ENCODE measurements around the gene GCN1.

The GCN1 gene

GRCh38 chr12:120110550-120111501, 83.7 kb downstream of the GCN1 start:
- peak in 1 of 4 experiments; percentile 20 for DNase-seq

GRCh38 chr12:120109570-120110267, 84.8 kb downstream of the GCN1 start:
- DNase-seq, result no peak

- DNase-seq, result no peak
Measured at GRCh38 chr12:120106151-120106550, 88.4 kb downstream of the GCN1 start.

GRCh38 chr12:120103371-120103770, 91.1 kb downstream of the GCN1 start:
- no peak for DNase-seq

- no peak for DNase-seq
Measured at GRCh38 chr12:120103044-120103338, 91.5 kb downstream of the GCN1 start.

GRCh38 chr12:120102189-120103043, 92.1 kb downstream of the GCN1 start:
- no peak for DNase-seq

- no peak for DNase-seq
Measured at GRCh38 chr12:120101617-120102016, 92.9 kb downstream of the GCN1 start.

GRCh38 chr12:120101182-120101581, 93.3 kb downstream of the GCN1 start:
- no peak for DNase-seq

- no peak for DNase-seq
Measured at GRCh38 chr12:120100630-120101029, 93.9 kb downstream of the GCN1 start.

GRCh38 chr12:120099738-120100137, 94.8 kb downstream of the GCN1 start:
- no peak for DNase-seq

GRCh38 chr12:120098756-120099470, 95.6 kb downstream of the GCN1 start:
- DNase-seq, result no peak

GRCh38 chr12:120096671-120097202, 97.8 kb downstream of the GCN1 start:
- DNase-seq, result no peak

GRCh38 chr12:120095736-120096135, 98.8 kb downstream of the GCN1 start:
- no peak for DNase-seq

GRCh38 chr12:120095331-120095730, 99.2 kb downstream of the GCN1 start:
- DNase-seq, result no peak

- DNase-seq, result no peak
Measured at GRCh38 chr12:120094485-120094884, 100.0 kb downstream of the GCN1 start.

GRCh38 chr12:120093592-120094355, 100.7 kb downstream of the GCN1 start:
- DNase-seq, result no peak

- DNase-seq, result no peak
Measured at GRCh38 chr12:120093336-120093591, 101.3 kb downstream of the GCN1 start.

GRCh38 chr12:120092551-120093335, 101.8 kb downstream of the GCN1 start:
- no peak for DNase-seq

- DNase-seq, result no peak
Measured at GRCh38 chr12:120091371-120092090, 103.0 kb downstream of the GCN1 start.

GRCh38 chr12:120090626-120091295, 103.8 kb downstream of the GCN1 start:
- DNase-seq, result no peak

Measured in activated CD4-positive, CD25-positive, alpha-beta regulatory T cell (primary cell).